ENCODE data around the gene CLEC16A.

DNA sequence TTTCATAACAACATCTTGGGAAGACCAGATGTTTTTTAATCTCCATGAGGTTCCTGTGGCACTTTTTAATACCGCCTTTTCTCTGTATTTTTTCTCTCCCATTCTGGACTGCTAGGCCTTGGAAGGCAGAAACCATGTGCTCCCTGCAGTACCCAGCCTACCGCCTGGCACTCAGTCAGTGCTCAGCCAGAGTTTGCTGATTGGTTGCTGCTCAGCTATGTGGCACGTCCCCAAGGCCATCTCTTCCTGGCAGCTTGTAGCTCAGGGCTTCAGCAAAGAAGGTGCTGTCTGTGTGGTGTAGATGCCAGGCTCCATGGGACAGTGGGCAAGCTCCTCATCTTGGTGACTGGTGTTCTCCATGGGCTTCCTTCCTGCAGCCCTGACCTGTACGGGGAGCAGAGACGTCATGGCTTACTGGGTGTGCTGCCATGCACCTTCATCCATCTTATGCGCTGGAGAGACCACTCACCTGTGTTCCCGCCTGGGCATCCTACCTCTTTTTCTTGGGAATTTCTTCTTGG is 86.7 kb downstream of the CLEC16A start:
- TF ChIP-seq, protein P1, sequence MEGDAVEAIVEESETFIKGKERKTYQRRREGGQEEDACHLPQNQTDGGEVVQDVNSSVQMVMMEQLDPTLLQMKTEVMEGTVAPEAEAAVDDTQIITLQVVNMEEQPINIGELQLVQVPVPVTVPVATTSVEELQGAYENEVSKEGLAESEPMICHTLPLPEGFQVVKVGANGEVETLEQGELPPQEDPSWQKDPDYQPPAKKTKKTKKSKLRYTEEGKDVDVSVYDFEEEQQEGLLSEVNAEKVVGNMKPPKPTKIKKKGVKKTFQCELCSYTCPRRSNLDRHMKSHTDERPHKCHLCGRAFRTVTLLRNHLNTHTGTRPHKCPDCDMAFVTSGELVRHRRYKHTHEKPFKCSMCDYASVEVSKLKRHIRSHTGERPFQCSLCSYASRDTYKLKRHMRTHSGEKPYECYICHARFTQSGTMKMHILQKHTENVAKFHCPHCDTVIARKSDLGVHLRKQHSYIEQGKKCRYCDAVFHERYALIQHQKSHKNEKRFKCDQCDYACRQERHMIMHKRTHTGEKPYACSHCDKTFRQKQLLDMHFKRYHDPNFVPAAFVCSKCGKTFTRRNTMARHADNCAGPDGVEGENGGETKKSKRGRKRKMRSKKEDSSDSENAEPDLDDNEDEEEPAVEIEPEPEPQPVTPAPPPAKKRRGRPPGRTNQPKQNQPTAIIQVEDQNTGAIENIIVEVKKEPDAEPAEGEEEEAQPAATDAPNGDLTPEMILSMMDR (IDR thresholded peaks at IDR 0.05), result no peak
- no peak for TF ChIP-seq EZH2 (IDR thresholded peaks at IDR 0.05)
